HUES6 (cell line): ENCODE measurements around the gene ARHGAP42.

Experiments
- H3K27ac ChIP-seq: 2 replicates; pipeline ENCODE4 v1.7.0; 2013; ENCODE audit warnings: low read depth, mild to moderate bottlenecking, low read length, inconsistent platforms
- H3K27me3 ChIP-seq: 2 replicates; pipeline ENCODE4 v1.6.1; 2013; ENCODE audit warnings: low read length; ENCODE audit not compliant: control insufficient read depth, insufficient read depth
- H3K36me3 ChIP-seq: 2 replicates; pipeline ENCODE4 v1.6.1; 2013; ENCODE audit warnings: low read length; ENCODE audit not compliant: control insufficient read depth, insufficient read depth
- H3K4me1 ChIP-seq: 2 replicates; pipeline ENCODE4 v1.6.1; 2013; ENCODE audit warnings: low read length; ENCODE audit not compliant: control insufficient read depth, insufficient read depth
- H3K4me3 ChIP-seq: 2 replicates; pipeline ENCODE4 v1.5.1; 2013; ENCODE audit warnings: low read depth, low read length
- H3K9ac ChIP-seq: one replicate; pipeline ENCODE4 v1.6.1; 2013; ENCODE audit warnings: mild to moderate bottlenecking, low read length
- H3K9me3 ChIP-seq: 2 replicates; pipeline ENCODE4 v1.6.1; 2013; ENCODE audit warnings: low read depth, low read length; ENCODE audit not compliant: control insufficient read depth, insufficient read depth

The ARHGAP42 gene

DNA sequence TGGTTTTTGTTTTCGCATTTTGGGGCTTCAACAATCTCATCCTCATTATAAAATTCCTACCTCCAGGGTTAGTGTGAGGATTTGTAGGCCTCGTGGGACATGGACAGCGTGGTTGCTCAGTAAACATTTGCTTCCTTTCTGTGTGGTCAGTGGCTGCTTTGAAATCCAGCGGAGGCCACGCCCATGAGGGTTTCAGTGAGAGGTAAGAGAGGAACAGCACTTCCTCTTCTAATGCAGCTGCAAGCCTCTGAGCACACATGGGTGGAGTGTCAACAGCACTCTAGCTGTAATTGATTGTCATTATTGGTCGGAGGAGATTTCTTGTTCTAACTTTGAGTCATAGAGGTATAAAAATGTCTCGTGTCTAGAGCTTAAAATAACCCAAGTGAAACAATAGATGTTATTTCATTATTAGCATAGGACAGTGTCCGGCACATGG, 6.0 kb upstream of the ARHGAP42 start:
- peaks cover 22% of the 10 kb centered on the region for H3K4me1 ChIP-seq
- no peaks in the 10 kb centered on the region for H3K9me3 ChIP-seq
- no peak overlapping the region for H3K27ac ChIP-seq
- H3K4me3 ChIP-seq, result no peak overlapping the region
- no peak overlapping the region for H3K9ac ChIP-seq
- no peaks in the 10 kb centered on the region for H3K36me3 ChIP-seq
- H3K27me3 ChIP-seq, result no peaks in the 10 kb centered on the region

DNA sequence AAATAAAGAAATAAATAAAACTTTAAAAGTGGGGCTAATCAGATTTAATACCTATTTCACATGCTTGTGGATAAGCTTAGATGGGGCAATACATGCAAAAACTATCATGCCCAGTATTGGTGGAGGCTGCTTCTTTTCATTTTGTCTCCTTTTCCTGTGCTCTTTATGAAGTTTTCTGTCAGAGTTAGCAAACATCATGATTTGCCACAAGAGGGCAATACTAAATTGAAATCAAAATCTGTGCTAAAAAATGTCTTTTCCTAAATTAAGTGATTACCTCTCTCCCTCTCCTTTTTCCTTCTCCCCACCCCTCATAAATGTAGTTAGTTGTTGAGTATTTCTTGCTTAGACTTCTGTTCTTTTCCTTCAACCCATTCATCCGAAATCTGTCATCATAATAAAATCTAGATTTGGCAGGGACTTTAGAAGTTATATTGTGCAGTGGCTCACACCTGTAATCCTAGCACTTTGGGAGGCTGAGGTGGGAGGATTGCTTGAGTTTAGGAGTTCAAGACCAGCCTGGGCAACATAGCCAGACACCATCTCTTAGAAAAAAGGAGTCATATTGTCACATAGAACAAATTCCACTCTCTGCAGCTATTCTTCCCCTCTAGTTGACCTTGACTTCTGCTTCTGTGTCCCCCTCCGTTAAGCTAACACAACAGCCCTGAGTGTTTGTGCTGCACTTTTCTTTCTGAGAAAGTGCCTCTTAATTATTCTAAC, 4.7 kb upstream of the ARHGAP42 start:
- no peak overlapping the region for H3K27ac ChIP-seq
- no peaks in the 10 kb centered on the region for H3K36me3 ChIP-seq
- H3K27me3 ChIP-seq, result no peaks in the 10 kb centered on the region
- H3K4me1 ChIP-seq, result peaks cover 19% of the 10 kb centered on the region
- H3K9ac ChIP-seq, result no peak overlapping the region
- no peaks in the 10 kb centered on the region for H3K9me3 ChIP-seq
- H3K4me3 ChIP-seq, result no peak overlapping the region

DNA sequence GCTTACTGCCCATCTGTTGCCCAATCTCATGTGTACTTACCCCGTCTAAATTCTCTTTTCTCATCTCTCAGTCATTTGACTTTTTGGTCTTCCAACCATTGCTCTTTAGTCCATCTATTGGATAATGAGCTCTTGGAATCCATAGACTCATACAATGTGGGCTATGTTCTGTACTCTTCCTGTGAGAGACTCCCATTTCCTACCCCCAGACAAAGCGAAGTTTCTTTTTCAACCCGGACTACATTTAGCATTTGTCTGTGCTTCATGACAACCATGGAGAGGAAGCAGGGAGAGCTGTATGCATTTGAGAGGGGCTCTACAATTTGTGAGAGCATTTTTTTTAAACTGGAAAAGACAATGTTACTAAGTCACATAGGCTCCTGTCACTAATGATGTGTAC, 4.0 kb upstream of the ARHGAP42 start:
- no peaks in the 10 kb centered on the region for H3K9me3 ChIP-seq
- no peaks in the 10 kb centered on the region for H3K36me3 ChIP-seq
- H3K4me3 ChIP-seq, result no peak overlapping the region
- no peak overlapping the region for H3K27ac ChIP-seq
- H3K27me3 ChIP-seq, result no peaks in the 10 kb centered on the region
- H3K4me1 ChIP-seq, result peaks cover 14% of the 10 kb centered on the region
- no peak overlapping the region for H3K9ac ChIP-seq

DNA sequence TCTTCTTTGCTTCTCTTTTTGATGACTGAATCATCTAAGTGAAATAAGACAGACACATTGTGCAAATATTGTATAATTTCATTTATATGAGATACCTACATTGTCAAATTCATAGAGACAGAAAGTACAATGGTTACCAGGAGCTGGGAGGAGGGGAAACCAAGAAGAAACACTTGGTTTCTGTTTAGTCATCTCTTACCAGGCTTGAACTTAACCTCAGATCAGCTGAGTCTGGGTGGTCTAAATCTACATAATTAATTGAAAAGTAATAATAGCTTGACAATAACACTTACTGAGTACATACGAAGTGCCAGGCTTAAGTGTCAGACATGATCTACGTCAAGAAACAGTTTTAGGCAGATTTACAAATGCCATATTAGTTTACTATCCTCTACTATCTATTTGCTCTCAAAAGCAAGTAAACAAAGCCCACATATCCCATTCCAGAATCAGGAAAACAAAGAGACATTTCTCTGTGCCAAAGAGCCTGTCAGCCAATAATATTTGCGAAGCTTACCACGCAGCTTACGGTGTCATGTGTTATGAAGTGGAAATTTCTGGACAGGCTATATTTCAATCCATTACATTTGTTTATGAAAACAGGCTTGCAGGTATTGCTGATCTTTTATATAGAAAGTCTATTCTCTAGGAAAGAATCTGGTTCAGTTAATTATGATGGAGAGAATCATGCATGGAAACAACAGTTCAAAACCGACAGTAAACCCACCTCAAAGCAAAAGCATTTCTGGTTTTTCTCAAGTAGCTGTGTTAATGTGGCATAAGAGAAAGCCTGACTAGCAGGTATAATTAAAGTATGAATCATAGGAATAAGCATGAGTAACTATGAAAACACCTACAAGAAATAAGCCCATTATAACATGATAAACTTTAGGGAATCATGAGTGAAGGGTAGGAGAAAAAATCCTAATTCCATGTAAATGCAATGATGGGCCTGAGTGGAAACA, 2.7 kb upstream of the ARHGAP42 start:
- Histone ChIP-seq H3K4me1 (peaks cover 22% of the 10 kb centered on the region), H3K9ac (no peak overlapping the region), H3K36me3 (no peaks in the 10 kb centered on the region), H3K4me3 (no peak overlapping the region), H3K9me3 (no peaks in the 10 kb centered on the region), H3K27me3 (no peaks in the 10 kb centered on the region), H3K27ac (no peak overlapping the region)

DNA sequence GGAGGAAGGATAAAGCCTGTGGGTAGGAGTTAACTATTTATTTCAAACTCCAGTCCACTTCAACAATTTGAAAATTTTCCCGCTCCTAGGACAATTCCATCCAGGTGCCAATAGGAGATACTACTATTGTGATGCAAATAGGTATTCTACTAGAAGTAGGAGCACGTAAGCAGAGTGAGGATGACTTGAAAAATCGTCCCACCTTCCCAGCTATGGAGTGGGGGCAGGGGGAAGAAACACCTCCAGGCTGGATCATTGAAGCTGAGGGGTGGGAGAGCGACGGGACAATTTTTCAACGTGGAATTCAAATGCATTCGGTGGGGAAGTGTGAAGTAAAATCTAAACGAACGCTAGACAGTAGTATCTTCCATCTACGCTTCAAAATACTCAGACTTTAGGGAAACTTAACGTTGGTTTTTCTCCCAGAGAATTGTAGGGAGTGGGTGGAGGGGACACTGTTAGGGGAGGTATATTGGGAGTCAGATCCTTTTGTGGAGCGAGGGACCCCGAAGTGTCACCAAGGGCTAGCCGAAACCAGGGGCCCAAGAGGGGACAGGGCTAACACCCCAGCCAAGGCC, 523 bp upstream of the ARHGAP42 start:
- H3K9me3 ChIP-seq, result no peaks in the 10 kb centered on the region
- H3K9ac ChIP-seq, result peak overlapping the region; percentile 86
- H3K4me1 ChIP-seq, result peaks cover 28% of the 10 kb centered on the region
- no peaks in the 10 kb centered on the region for H3K36me3 ChIP-seq
- H3K27me3 ChIP-seq, result no peaks in the 10 kb centered on the region
- H3K27ac ChIP-seq, result peak overlapping the region; percentile 77; the same call in 1 of the 2 replicates
- peak overlapping the region; percentile 81 for H3K4me3 ChIP-seq

DNA sequence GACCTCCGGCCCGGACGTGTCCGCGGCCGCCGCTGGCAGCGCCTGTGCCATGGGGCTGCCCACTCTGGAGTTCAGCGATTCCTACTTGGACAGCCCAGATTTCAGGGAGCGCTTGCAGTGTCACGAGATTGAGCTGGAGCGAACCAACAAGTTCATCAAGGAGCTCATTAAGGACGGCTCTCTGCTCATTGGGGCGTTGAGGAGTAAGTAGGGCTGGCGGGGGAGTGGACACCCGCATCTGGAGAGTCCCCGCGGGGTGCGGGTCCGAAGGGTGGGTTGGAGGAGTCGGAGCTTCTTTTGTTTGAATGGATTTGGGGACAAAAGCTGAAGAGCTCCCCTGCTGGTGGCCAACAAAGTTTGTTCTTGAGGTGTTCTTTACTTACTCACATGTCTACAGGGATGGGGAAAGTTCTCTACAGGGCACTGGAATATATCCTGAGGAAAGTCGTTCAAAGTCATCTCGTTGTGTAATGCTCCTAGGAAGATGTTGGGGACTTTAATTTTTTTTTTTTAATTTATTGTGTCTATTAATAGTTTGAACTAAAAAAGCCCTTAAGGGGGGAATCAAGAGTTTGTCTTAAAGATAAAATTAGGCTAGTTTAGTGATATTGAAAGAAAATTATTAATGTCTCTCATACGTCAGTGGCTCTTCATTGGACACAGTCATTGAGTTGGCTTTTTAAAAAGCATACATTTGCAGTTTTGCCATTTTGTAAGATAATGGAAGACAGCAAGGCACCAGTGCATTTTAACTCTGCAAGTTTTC, 725 bp downstream of the ARHGAP42 start:
- Histone ChIP-seq H3K27me3 (no peaks in the 10 kb centered on the region), H3K9ac (peak overlapping the region; percentile 86), H3K27ac (no peak overlapping the region), H3K4me1 (peaks cover 33% of the 10 kb centered on the region), H3K36me3 (no peaks in the 10 kb centered on the region), H3K9me3 (no peaks in the 10 kb centered on the region), H3K4me3 (peak overlapping the region; percentile 81)

DNA sequence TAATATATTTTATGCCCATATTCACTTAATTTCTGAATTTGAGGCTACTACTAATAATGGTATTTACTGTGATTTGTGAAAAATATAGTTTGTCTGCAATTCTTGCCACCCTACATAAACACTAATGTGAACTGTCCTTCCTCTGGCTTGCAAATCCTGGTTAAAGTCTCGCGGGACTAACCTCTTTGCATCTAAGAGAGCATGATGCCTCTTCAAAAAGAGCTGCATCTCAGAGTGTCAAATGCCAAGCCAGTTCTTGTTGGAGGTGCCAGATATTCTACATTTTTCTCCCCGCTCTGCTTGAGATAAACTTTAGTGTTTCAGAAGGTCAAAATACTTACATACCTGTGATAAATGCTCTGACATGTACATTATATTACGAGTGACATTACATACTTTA, 2.1 kb downstream of the ARHGAP42 start:
- H3K27ac ChIP-seq, result no peak overlapping the region
- H3K9me3 ChIP-seq, result no peaks in the 10 kb centered on the region
- no peaks in the 10 kb centered on the region for H3K27me3 ChIP-seq
- H3K36me3 ChIP-seq, result peaks cover 3% of the 10 kb centered on the region; the same call in 1 of the 2 replicates
- peak overlapping the region; percentile 81; the same call in 1 of the 2 replicates for H3K4me3 ChIP-seq
- no peak overlapping the region for H3K9ac ChIP-seq
- H3K4me1 ChIP-seq, result peaks cover 27% of the 10 kb centered on the region

DNA sequence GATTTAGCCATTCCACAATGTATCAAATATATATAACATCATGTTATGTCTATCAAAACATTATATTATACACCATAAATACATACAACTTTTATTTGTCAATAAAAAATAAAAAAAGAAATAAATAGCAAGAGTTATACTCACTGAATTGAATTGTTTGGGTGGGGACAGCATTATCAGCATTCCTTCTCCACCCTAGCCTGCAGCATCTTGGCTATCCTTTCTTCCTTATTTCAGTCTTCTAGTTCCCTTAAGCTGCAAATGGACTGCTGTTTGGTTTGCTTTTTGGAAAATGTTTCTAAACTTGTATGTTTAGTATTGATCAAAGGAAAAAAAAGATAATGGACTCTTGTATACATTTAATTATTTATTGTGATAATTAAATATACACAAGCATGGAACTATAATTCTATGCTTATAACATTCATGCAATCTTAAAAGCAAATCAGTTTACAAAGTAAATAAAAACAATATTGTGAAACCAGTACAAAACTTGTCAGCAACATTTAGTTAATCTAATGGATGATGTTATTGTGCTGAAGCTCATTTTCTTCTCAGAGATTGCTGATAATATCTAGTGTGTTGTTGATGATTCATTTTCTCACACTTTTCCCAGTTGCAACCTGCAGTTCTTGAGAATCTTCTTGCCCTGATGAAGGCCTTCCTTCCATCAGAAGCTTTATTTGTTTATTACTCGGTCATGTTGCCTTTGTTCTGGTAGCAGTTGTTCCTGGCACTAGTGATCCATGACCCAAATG, 5.0 kb downstream of the ARHGAP42 start:
- Histone ChIP-seq H3K27me3 (no peaks in the 10 kb centered on the region), H3K36me3 (peaks cover 6% of the 10 kb centered on the region), H3K4me1 (peaks cover 19% of the 10 kb centered on the region), H3K9me3 (no peaks in the 10 kb centered on the region), H3K27ac (no peak overlapping the region), H3K4me3 (no peak overlapping the region), H3K9ac (no peak overlapping the region)

DNA sequence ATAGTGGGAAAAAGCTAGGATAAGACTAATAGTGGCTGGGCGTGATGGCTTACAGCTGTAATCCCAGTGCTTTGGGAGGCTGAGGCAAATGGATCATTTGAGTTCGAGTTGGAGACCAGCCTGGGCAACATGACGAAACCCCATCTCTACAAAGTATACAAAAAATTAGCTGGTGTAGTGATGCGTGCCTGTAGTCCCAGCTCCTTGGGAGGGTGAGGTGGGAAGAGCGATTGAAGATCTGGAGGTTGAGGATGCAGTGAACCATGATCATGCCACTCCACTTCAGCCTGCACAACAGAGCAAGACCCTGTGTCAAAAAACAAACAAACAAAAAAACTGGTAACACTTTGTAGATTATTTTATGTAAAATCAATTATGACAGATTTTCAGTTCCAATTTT, 8.8 kb downstream of the ARHGAP42 start:
- H3K4me3 ChIP-seq, result no peak overlapping the region
- H3K4me1 ChIP-seq, result peaks cover 6% of the 10 kb centered on the region; the same call in 1 of the 2 replicates
- no peak overlapping the region for H3K27ac ChIP-seq
- peaks cover 12% of the 10 kb centered on the region for H3K36me3 ChIP-seq
- H3K9ac ChIP-seq, result no peak overlapping the region
- no peaks in the 10 kb centered on the region for H3K9me3 ChIP-seq
- no peaks in the 10 kb centered on the region for H3K27me3 ChIP-seq

DNA sequence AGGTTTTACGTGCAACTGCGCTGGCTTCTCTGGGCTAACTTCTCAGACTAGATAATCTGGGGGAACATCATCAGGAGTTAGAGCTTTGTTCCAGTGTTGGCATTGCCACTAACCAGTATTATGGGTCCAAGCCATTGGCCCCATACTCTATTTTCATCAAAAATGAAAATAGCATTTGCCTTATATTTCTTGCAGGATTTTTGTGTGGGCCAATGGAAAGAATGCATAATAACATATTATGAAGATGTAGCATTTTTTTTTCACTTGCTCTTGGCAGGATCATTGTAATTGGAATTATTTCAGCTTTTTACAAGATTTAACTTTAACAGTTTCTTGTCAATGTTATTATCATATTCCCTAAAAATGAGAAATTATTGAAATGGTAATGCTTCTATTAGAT, 16.1 kb downstream of the ARHGAP42 start:
- H3K36me3 ChIP-seq, result peaks cover 11% of the 10 kb centered on the region
- H3K4me3 ChIP-seq, result no peak overlapping the region
- H3K9ac ChIP-seq, result no peak overlapping the region
- peaks cover 9% of the 10 kb centered on the region for H3K4me1 ChIP-seq
- no peaks in the 10 kb centered on the region for H3K9me3 ChIP-seq
- no peaks in the 10 kb centered on the region for H3K27me3 ChIP-seq
- H3K27ac ChIP-seq, result no peak overlapping the region
